Ascending aorta (tissue), 2 donors: ENCODE data around the gene ITPKA. TPM values are rescaled to one million over a fixed set of nuclear protein-coding genes. Genes with fewer than 3 reads are reported as not detected.

Source experiments
- DNase-seq, 2 donors: peaks; one replicate each; pipeline ENCODE4 v3.0.0-alpha.2; 2019; ENCODE audit warnings: low spot score in 2 of 2
- H3K27ac ChIP-seq, 2 donors: fragments of 200-600 bp; sonication (generic); one replicate each; pipeline ENCODE4 v1.5.1; 2016 to 2017; ENCODE audit warnings: mild to moderate bottlenecking in 1 of 2
- H3K27me3 ChIP-seq: fragments of 200-600 bp; sonication (generic); one replicate; pipeline ENCODE4 v1.5.1; 2017
- H3K36me3 ChIP-seq, 2 donors: fragments of 200-600 bp; sonication (generic); one replicate each; pipeline ENCODE4 v1.5.1; 2016
- H3K4me1 ChIP-seq, 2 donors: fragments of 200-600 bp; sonication (generic); one replicate each; pipeline ENCODE4 v1.5.1; 2016 to 2017; ENCODE audit warnings: mild to moderate bottlenecking in 1 of 2
- H3K4me3 ChIP-seq, 2 donors: fragments of 200-600 bp; sonication (generic); one replicate each; pipeline ENCODE4 v1.5.1; 2016 to 2017; ENCODE audit warnings: mild to moderate bottlenecking in 1 of 2
- H3K9me3 ChIP-seq, 2 donors: fragments of 200-600 bp; sonication (generic); one replicate each; pipeline ENCODE4 v1.5.1; 2016
- intact Hi-C: fragments of 100-400 bp; cut with DNase I; formaldehyde crosslinking; loops from one replicate; pipeline ENCODE4 v1.15.1; 2023
- total RNA-seq: library from RNA; depleted of rRNA; stranded (reverse); fragments of >200 nt; gene quantifications from one replicate; pipeline ENCODE4 v1.1.0, GENCODE V29; 2016
- TF ChIP-seq, protein P1 (sequence below), 3 experiments: fragments of 200-600 bp in 2 of 3; fragments of 450-650 bp in 1 of 3; sonication (generic) in 2 of 3; IDR thresholded peaks; one replicate each; pipeline ENCODE4 v1.5.1; 2016 to 2019; ENCODE audit warnings: antibody characterized with exemption in 3 of 3, mild to moderate bottlenecking in 1 of 3, moderate library complexity in 1 of 3

ITPKA gene
- total RNA-seq, 1 donor from 2014 or later: not detected

DNA sequence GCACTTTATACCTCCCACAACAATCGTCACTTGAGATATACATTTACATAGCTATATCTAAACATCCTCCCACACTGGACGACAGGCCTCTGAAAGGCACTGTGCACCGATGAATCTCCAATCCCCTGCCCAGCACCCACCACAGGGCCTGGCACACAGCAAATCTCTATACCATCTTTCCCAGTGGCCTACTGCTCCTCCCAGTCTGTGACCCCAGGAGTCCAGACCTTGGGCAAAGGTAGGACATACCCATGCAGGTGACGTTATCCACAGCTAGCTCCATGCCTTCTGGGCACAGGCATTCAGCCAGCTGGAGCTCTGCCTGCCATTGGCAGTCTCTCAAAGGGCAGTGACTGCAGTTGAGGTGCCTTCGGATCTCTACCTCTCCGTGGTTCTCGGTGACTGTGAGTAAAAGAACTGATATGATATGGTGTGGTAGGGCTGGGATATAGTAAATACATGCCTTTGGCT, 14.2 kb downstream of the ITPKA start:
- no peaks in the 10 kb centered on the region for H3K36me3 ChIP-seq
- no peak overlapping the region for H3K27ac ChIP-seq
- intact Hi-C loops: no loop called here
- TF ChIP-seq, protein P1, sequence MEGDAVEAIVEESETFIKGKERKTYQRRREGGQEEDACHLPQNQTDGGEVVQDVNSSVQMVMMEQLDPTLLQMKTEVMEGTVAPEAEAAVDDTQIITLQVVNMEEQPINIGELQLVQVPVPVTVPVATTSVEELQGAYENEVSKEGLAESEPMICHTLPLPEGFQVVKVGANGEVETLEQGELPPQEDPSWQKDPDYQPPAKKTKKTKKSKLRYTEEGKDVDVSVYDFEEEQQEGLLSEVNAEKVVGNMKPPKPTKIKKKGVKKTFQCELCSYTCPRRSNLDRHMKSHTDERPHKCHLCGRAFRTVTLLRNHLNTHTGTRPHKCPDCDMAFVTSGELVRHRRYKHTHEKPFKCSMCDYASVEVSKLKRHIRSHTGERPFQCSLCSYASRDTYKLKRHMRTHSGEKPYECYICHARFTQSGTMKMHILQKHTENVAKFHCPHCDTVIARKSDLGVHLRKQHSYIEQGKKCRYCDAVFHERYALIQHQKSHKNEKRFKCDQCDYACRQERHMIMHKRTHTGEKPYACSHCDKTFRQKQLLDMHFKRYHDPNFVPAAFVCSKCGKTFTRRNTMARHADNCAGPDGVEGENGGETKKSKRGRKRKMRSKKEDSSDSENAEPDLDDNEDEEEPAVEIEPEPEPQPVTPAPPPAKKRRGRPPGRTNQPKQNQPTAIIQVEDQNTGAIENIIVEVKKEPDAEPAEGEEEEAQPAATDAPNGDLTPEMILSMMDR (IDR thresholded peaks at IDR 0.05): no peak
- H3K9me3 ChIP-seq: no peaks in the 10 kb centered on the region
- H3K27me3 ChIP-seq: peaks cover 20% of the 10 kb centered on the region
- peaks cover 4 to 11% of the 10 kb centered on the region in 2 donors for H3K4me1 ChIP-seq
- no peak for DNase-seq
- no peak overlapping the region for H3K4me3 ChIP-seq

DNA sequence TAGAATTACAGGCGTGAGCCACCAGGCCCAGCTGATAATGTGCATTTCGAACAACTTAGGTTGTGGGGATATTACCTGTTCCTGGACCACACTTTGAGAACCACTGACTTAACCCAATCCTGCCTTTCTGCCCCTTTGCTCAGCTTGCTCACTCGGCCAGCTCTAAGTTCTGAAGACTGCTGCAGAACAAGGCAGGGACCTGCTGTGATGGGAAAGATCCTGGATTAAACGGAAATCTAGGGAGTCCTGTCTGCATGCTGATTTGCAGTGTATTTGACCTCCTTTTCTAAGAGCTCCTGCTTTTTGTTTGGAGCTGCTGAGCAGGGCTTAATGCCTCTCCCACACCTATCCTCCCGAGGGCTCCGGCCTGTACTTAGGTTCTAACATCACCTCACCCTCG, 17.1 kb downstream of the ITPKA start:
- H3K27me3 ChIP-seq: peaks cover 17% of the 10 kb centered on the region
- H3K4me1 ChIP-seq: peaks cover 4 to 17% of the 10 kb centered on the region in 2 donors
- H3K36me3 ChIP-seq: no peaks in the 10 kb centered on the region
- intact Hi-C loops: loop anchor here (10.0 kb wide), 1 partner anchor 784 kb away; no protein-coding TSS in a partner anchor
- no peak overlapping the region for H3K4me3 ChIP-seq
- no peak overlapping the region for H3K27ac ChIP-seq
- DNase-seq: no peak
- no peaks in the 10 kb centered on the region for H3K9me3 ChIP-seq
- TF ChIP-seq, protein P1 (IDR thresholded peaks at IDR 0.05): no peak

DNA sequence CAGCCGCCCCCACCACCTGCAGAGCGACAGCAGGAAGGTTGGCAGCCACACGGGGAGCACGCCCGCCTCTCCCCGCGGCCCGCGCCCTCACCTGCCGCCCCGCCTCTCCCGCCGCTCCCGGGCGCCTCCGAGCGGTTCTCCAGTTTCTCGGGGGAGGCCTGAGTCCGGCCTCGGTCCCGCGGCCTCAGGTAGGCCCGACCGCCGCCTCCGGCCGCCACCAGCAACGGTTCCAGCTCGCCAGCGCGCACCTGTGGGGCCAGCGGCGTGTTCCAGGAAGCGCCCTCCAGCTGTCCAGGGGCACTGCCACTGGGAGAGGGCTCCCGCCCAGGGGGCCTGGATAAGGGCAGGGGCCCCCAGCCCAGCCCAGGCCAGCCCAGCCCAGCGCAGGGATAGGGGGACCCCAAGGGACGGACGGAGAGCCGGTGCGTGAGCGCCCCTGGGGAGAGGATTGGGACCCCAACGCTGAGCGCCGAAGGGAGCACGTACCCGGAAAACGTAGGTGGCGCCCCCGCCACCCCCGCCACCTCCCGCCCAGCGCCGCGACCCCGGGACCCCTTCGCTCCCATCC, 17.7 kb downstream of the ITPKA start:
- Histone ChIP-seq H3K9me3 (no peaks in the 10 kb centered on the region), H3K36me3 (no peaks in the 10 kb centered on the region), H3K27me3 (peaks cover 17% of the 10 kb centered on the region), H3K4me1 (peaks cover 4 to 17% of the 10 kb centered on the region in 2 donors), H3K4me3 (peak overlapping the region; percentile 39 to 53), H3K27ac (no peak overlapping the region)
- no peak for DNase-seq
- intact Hi-C loops: loop anchor here (10.0 kb wide), 1 partner anchor 783 kb away; no protein-coding TSS in a partner anchor
- TF ChIP-seq, protein P1 (IDR thresholded peaks at IDR 0.05): no peak

DNA sequence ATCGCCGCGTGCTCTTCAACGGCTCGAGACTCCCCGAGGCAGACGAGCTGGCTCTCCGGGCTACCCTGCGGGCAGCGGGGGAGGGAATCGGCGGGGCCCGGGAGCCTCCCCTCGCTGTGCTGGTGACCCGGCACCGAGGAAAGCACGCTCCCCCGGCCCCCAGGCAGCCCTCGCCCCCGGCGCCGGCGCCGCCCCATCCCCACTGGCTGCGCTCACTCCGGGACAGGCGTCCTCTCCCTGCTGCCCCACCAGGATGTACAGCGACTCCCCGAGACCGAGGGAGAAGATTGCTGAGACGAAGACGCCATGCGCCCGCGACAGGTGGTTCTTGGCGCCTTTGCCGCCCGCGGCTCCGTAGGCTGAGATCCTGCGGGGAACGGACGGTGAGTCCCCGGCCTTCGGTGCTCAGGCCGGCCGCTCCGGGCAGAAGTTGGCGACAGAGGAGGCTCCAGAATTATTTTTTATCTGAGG, 18.3 kb downstream of the ITPKA start:
- DNase-seq: no peak
- Histone ChIP-seq H3K4me3 (peak overlapping the region; percentile 39 to 53), H3K27ac (no peak overlapping the region)

DNA sequence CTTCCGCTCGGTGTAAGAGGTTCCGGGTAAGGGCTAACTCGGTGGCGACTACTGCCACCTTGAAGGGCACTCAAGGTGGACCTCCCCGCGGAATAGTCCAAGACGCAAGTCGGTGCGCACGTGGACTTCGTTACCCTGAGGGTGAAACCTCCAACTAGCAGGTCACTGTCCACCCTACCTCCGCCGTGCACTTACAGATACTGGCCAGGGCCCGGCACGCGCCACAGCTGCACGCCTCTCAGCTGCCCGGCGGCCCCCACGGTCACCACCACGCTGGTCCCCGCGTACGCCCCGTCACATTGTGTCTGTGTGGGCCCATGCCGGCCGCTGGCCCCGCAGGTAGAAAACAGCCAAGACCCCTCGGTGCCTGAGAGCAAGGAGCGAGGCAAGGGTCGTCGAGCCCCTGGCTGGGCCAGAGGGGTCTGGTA, 18.9 kb downstream of the ITPKA start:
- Histone ChIP-seq H3K4me3 (peak overlapping the region; percentile 39 to 53), H3K27ac (no peak overlapping the region)

More for the DNA sequence above, 18.3 kb downstream of the ITPKA start:
- no peaks in the 10 kb centered on the region for H3K36me3 ChIP-seq
- peaks cover 4 to 17% of the 10 kb centered on the region in 2 donors for H3K4me1 ChIP-seq
- H3K27me3 ChIP-seq: peaks cover 17% of the 10 kb centered on the region
- H3K9me3 ChIP-seq: no peaks in the 10 kb centered on the region
- intact Hi-C loops: loop anchor here (10.0 kb wide), 1 partner anchor 783 kb away; no protein-coding TSS in a partner anchor
- TF ChIP-seq, protein P1 (IDR thresholded peaks at IDR 0.05): no peak

More for the DNA sequence above, 18.9 kb downstream of the ITPKA start:
- H3K9me3 ChIP-seq: no peaks in the 10 kb centered on the region
- intact Hi-C loops: loop anchor here (10.0 kb wide), 1 partner anchor 782 kb away; no protein-coding TSS in a partner anchor
- TF ChIP-seq, protein P1 (IDR thresholded peaks at IDR 0.05): no peak
- H3K27me3 ChIP-seq: peaks cover 17% of the 10 kb centered on the region
- peaks cover 0 to under 1% of the 10 kb centered on the region in 2 donors for H3K36me3 ChIP-seq
- DNase-seq: no peak
- H3K4me1 ChIP-seq: peaks cover 4 to 17% of the 10 kb centered on the region in 2 donors
